ENCODE results near the gene DOP1B.

The DOP1B gene

DNA sequence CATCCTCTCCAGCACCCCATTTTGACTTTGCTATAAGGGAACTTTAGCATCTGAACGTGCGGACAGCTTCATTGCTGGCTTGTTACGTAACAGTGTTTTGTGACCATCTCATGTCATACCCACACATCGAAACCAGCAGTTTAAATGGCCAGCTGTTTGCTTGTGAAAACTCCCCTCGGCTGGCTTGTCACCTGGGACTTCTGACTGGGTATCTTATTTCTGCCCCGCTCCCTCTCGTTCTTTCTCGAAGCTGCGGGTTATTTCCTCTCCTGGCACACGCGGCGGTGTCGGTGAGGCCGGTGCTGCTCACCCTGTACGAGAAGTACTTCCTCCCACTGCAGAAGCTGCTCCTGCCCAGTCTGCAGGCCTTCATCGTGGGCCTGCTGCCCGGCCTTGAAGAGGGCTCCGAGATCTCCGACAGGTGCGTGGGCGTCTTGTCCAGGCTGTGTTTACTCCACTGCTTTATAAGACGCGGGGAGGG, 43.5 kb downstream of the DOP1B start:
- peaks cover 14% of the 10 kb centered on the region for H3K36me3 ChIP-seq
- TF ChIP-seq, protein P1, sequence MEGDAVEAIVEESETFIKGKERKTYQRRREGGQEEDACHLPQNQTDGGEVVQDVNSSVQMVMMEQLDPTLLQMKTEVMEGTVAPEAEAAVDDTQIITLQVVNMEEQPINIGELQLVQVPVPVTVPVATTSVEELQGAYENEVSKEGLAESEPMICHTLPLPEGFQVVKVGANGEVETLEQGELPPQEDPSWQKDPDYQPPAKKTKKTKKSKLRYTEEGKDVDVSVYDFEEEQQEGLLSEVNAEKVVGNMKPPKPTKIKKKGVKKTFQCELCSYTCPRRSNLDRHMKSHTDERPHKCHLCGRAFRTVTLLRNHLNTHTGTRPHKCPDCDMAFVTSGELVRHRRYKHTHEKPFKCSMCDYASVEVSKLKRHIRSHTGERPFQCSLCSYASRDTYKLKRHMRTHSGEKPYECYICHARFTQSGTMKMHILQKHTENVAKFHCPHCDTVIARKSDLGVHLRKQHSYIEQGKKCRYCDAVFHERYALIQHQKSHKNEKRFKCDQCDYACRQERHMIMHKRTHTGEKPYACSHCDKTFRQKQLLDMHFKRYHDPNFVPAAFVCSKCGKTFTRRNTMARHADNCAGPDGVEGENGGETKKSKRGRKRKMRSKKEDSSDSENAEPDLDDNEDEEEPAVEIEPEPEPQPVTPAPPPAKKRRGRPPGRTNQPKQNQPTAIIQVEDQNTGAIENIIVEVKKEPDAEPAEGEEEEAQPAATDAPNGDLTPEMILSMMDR (IDR thresholded peaks at IDR 0.05), result no peak
- H3K4me1 ChIP-seq (ENCODE audit: control insufficient read depth in 1 of 2, insufficient read depth in 1 of 2, low read depth in 1 of 2, low read length in 1 of 2), result peaks cover 32 to 45% of the 10 kb centered on the region in 2 experiments
- H3K27me3 ChIP-seq, result no peaks in the 10 kb centered on the region
- H3K9me3 ChIP-seq, result no peaks in the 10 kb centered on the region
- peak overlapping the region; percentile 78 for H3K27ac ChIP-seq
- H3K4me3 ChIP-seq (ENCODE audit: low read depth in 1 of 2, low read length in 1 of 2), result peak overlapping the region; percentile 29 to 53

DNA sequence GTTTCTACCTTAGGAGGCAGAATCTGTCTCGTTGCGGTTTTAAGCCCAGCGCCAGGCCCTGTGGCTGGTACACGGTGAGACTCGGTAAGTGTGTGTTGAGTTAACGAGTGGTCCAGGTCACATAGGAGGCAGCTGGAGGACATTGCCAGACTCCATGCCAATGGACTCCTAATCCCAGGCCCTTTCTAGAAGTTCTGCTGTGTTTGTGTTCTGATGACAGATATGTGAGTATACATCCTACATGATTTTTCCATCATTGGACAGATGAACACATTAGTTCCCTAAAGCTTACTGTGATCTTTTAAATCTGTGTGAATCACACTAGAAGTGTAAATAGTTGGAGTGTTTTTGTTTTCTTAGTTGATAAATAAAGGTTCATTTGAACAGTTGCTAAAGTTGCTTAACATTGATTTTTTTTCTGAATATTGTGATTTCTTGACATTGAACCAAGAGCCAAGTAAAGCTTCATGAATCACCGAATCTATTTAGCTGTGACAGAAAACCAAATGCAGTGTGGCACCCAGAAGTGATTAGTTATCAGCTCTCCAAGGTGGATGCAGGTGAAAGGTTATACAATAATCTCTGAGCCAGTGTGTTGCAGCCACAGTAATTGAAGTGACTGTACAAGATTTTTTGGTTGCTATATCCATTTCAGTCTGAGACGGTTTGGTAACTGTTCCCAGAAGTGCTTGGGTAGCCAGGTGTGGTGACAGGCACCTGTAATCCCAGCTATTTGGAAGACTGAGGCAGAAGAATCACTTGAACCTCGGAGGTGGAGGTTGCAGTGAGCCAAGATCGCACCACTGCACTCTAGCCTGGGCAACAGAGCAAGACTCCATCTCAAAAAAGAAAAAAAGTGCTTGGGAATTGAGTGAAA, 46.3 kb downstream of the DOP1B start:
- H3K4me3 ChIP-seq (ENCODE audit: low read depth in 1 of 2, low read length in 1 of 2), result no peak overlapping the region
- TF ChIP-seq, protein P1 (IDR thresholded peaks at IDR 0.05), result no peak
- peaks cover 32 to 45% of the 10 kb centered on the region in 2 experiments for H3K4me1 ChIP-seq (ENCODE audit: control insufficient read depth in 1 of 2, insufficient read depth in 1 of 2, low read depth in 1 of 2, low read length in 1 of 2)
- H3K27me3 ChIP-seq, result no peaks in the 10 kb centered on the region
- no peaks in the 10 kb centered on the region for H3K9me3 ChIP-seq
- H3K36me3 ChIP-seq, result peaks cover 20% of the 10 kb centered on the region
- peak overlapping the region; percentile 60 for H3K27ac ChIP-seq

DNA sequence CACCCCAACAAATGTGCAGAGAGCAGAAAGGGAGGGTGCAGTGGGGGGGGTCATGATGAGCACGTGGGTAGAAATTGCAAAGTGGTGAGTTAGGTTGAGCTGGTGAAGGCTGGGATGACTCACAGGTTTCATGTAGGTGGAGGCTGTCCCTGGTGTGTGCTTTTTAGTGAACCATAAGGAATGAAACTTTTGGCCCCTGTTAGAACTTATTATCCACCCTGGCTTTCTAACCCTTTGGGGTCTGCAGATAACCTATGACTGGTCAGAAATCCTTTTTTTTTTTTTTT, 46.9 kb downstream of the DOP1B start:
- TF ChIP-seq, protein P1 (IDR thresholded peaks at IDR 0.05), result no peak
- peak overlapping the region; percentile 7 for H3K27ac ChIP-seq
- H3K9me3 ChIP-seq, result no peaks in the 10 kb centered on the region
- peaks cover 24% of the 10 kb centered on the region for H3K36me3 ChIP-seq
- H3K27me3 ChIP-seq, result no peaks in the 10 kb centered on the region
- no peak overlapping the region for H3K4me3 ChIP-seq (ENCODE audit: low read depth in 1 of 2, low read length in 1 of 2)
- peaks cover 32 to 45% of the 10 kb centered on the region in 2 experiments for H3K4me1 ChIP-seq (ENCODE audit: control insufficient read depth in 1 of 2, insufficient read depth in 1 of 2, low read depth in 1 of 2, low read length in 1 of 2)

DNA sequence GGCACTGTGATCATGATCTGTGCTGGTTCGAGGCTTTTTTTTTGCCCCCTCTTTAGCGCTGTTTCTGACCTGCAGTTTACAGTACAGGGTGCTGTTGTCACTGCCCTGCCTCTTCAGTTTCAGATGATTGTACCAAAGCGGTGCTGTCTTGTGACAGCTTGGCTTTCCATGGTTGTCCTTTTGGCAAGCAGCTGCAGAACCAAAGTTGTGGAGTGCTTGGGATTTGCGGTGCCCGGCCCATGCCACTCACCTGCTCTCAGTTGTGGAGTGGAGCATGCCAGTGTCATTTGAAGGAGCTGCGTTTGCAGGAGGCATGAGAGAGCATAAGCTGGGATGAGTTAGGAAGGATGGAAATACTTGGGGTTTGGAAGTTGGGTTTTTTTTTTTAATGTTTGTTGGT, 48.4 kb downstream of the DOP1B start:
- H3K27ac ChIP-seq, result no peak overlapping the region
- H3K27me3 ChIP-seq, result no peaks in the 10 kb centered on the region
- peaks cover 26 to 31% of the 10 kb centered on the region in 2 experiments for H3K4me1 ChIP-seq (ENCODE audit: control insufficient read depth in 1 of 2, insufficient read depth in 1 of 2, low read depth in 1 of 2, low read length in 1 of 2)
- H3K4me3 ChIP-seq (ENCODE audit: low read depth in 1 of 2, low read length in 1 of 2), result no peak overlapping the region
- TF ChIP-seq, protein P1 (IDR thresholded peaks at IDR 0.05), result no peak
- H3K9me3 ChIP-seq, result no peaks in the 10 kb centered on the region
- H3K36me3 ChIP-seq, result peaks cover 32% of the 10 kb centered on the region

DNA sequence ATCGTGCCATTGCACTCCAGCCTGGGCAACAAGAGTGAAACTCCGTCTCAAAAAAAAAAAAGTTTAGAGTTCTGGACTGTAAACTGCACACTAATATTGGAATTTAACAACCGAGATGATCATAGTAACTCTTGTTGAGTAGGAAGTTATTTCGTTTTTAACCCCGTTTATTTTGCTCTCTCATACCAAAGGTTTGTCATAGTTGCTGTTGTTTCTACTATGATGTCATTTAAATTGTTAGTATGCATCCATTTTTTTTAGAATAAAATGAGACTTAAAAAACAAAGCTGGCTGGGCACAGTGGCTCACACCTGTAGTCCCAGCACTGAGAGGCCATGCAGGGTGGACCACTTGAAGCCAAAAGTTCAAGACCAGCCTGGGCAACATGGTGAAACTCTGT, 49.3 kb downstream of the DOP1B start:
- Histone ChIP-seq H3K9me3 (no peaks in the 10 kb centered on the region), H3K27me3 (no peaks in the 10 kb centered on the region), H3K36me3 (peaks cover 42% of the 10 kb centered on the region), H3K27ac (no peak overlapping the region), H3K4me3 (ENCODE audit: low read depth in 1 of 2, low read length in 1 of 2) (no peak overlapping the region), H3K4me1 (ENCODE audit: control insufficient read depth in 1 of 2, insufficient read depth in 1 of 2, low read depth in 1 of 2, low read length in 1 of 2) (peaks cover 16 to 21% of the 10 kb centered on the region in 2 experiments)
- TF ChIP-seq, protein P1 (IDR thresholded peaks at IDR 0.05), result no peak
